Activated CD4-positive, CD25-positive, alpha-beta regulatory T cell (primary cell): ENCODE data around the gene FUCA2.
"Not testable (repeated sequence)": the region's sequence is repeated elsewhere in the genome, so short reads cannot be mapped to it uniquely, and the experiment has no call there.

Source experiments
- DNase-seq, 4 experiments: peaks; one replicate each; lab custom pipeline; 2025; lab: John Stamatoyannopoulos, UW

FUCA2 gene

DNA sequence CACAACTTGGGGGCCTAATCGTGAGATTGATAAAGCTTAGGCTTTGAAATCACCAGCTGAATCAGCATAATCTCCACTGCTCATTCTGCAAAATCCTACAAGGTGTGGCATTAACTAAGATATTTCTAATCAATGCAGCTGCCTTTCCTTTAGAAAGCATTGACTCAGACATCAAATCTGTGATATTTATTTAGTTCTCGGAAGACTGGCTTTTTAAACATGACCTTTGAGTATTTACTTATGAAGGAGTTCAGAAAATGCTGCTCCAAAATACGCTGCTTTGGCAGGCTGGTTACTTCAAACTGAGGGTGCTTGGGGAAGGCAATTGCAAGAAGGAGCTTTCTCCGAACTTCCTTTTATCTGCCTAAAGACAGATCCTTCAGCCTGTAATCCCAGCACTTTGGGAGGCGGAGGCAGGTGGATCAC is 23.7 kb upstream of the FUCA2 start:
- no peak for DNase-seq

DNA sequence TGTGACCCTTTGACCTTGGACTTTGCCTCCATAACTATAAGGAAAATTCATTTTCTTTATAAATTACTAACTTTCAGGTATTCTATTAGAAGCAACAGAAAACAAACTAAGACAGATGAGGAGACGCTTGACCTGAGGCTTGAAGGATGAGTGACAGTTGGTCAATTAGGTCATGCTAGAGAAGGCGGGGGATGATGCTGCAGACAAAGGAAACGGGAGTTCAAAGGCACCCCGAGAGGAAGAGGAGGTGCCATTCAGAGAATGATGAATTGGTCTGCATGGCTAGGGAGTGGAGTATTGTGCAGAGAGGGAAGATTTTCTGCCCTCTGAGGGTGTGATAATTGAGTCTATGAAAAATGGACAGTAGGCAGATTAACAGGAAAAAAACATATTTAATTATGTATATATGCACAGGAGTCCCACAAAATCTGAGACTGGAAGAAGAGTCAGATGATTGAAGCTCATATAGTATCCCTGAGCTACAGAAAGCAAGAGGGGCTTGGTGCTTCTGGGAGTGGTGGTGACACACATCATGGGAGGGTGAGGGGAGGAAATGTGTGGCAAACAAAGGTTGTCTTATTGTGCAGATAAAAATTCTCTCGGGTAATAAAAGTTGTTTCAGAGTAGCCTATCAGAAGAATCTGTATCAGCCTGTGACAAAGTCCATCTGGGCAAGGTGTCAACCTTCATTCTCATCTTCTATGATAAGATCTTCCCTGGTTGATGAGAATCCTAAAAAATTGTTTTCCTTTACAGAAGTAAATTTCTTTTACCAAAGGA is 20.4 kb upstream of the FUCA2 start:
- no peak for DNase-seq

DNA sequence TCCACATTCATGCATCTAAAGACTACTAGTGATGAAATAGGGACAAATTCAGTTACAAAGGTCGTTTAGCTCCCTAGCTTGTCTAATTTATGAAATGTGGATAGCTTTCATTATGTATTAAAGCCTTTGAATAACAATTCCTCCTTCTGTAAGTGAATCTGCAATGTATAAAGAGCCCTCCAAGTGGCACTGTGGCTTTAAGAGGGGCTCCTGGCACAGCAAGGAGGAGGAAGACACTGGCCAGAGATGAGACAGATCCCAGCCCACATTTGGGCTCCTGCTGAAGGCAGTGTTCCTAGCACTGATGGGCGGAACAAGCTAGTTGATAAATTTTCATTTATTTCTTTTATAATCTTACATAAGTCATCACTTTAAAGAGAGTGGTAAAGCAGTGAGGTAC is 17.6 kb upstream of the FUCA2 start:
- DNase-seq: no peak

DNA sequence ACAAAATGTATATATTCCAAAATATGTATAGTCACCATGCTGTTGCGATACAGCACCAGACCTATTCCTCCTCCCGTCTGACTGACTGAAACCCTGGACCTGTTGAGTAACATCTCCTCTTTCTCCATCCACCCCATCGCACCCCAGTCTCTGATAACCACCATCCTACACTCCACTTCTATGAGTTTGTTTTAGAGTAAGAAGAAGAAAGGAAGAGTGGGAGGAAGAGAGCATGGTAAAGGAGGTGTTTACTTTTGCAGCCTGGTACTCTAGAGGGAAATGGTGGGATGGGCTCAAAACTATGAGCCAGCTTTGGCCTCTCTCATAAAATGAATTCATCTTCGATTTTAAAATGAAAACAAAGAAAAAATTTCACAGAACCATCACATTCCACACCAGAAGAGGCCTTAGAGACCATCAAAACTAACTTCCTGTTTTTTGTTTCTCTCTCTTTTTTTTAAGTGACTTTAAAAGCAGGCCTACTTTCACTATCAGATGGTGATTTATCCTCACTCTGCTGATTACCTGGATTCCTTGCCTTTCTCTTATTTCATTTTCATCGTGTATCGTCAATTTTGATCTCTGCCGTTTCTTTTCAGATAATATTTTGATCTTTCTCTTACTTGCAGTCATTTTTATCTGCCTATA is 16.8 kb upstream of the FUCA2 start:
- DNase-seq: no peak

DNA sequence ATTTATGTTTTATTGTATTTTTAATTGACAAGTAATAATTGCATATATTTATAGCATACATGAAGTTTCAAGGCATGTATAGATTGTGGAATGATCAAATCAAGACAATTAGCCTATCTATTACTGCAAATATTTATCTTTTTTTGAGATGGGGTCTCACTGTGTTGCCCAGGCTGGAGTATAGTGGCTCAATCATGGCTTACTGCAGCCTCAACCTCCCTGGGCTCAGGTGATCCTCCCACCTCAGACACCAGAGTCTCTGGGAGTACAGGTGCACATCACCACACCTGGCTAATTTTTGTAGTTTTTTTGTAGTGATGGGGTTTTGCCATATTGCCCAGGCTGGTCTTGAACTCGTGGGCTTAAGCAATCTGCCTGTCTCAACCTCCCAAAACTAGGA is 16.2 kb upstream of the FUCA2 start:
- no peak for DNase-seq

DNA sequence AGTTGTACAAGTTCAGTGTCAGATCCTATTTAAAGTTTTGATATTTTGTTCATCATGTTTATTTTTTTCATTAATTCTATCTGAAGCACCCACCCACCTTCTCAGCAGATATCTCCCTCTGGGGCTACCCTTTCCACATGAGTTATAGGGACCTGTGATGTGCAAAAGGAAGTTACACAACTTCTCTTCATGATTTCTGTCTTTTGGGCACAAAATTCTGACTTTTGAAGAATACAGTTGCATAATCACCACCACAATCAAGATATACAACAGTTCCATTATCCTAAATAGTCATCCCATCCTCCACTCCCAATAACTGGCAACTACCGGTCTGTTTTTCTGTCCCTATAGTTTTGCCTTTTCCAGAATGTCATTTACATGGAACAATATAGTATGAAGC is 13.8 kb upstream of the FUCA2 start:
- no peak for DNase-seq

DNA sequence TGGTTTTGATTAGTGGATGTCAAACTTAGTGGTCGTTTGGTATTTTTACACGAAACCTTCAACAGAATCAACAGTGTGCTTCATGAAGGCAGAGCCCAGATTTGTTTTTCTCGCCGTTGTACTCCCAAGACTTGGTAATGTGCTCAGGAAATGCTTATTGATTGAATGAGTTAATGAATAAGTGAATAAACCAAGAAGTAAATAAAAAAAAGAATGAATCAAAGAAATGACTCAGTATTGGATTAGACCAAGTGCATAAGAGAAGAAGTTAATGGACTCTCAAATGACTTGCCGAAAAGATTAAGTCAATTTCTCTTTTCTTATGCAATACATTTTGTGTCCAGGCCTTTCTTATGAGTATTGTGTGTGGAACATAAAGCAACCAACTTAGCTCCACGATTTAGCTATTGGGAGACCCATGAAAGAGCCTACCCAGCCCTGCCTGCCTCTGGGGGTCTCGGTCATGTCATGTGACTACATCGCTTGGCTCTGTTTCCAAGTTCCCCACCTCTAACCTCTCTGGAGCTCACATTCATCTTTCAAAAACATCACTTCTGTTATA is 10.6 kb upstream of the FUCA2 start:
- DNase-seq: no peak

DNA sequence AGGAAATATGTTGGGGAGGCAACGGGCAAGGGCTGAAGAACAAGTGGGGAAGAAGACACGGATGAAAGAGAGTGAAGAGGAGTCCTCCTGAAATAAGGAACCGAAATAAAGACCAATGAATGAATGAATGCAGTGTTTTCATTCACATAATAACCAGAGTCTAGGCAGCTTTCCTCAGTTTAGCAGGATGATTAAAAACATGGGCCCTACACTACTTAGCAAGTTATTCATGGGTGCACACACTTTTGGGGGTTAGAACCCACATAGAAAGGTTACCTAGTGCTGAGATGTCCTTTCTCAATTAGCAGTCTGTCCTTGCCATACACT is 5.9 kb upstream of the FUCA2 start:
- no peak for DNase-seq

DNA sequence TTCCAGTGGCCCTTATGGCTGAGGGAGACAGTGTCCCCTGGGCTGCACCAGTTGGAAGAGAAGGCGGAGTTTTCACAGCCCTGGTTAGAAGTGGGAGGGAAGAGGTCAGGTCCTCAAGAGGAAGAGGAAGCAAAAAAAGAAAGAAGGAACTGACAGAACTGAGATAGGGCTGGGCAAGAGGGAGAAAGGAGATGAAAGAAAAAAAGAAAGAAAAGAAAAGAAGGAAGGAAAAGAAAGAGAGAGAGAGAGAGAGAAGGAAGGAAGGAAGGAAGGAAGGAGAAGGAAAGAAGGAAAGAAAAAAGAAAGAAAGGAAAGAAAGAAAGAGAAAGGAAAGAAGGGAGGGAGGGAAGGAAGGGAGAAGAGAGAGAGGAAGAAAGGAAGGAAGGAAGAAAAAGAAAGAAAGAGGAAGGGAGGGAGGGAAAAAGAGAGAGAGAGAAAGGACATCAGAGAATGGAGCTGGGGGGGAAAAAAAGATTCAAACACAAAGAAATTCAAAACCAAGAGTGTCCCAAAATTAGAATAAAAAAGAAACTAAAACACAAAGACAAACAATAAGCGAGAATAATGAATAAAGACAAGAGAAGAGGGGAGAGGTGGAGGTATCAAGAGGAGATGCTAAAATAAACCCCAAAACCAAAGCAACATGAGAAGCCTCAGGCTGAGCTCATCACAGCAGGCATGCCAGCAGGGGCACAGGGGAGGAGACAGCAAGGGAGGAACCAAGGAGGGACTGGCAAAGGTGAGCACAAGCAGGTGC is 5.3 kb upstream of the FUCA2 start:
- no peak for DNase-seq

DNA sequence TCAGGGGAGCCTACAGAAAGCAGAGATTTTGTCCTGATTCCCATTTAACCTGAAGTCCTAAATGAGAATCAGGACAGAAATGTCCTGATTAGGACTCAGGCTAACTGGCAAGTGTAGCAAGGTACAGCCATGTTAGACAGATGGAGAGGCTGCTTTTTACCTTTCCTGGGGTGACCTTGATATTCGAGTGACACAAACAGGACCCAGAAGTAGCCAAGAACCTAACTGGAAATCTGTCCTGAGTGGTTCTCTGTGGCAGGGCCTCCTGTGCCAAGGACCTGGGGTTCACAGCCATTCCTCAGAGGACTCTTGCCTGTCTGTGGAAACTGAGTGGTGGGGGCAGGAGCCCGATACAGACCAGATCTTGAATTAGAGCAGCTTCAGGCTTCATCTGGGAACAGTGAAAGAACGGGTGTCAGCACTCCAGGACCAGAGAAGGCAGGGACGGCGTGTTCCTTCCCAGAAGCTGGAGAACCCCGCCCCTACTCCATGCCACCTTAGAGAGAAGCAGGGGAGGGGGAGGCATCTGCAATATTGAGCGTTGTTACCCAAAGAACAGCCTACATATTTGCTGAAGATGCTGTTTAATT is 4.3 kb upstream of the FUCA2 start:
- DNase-seq: no peak

DNA sequence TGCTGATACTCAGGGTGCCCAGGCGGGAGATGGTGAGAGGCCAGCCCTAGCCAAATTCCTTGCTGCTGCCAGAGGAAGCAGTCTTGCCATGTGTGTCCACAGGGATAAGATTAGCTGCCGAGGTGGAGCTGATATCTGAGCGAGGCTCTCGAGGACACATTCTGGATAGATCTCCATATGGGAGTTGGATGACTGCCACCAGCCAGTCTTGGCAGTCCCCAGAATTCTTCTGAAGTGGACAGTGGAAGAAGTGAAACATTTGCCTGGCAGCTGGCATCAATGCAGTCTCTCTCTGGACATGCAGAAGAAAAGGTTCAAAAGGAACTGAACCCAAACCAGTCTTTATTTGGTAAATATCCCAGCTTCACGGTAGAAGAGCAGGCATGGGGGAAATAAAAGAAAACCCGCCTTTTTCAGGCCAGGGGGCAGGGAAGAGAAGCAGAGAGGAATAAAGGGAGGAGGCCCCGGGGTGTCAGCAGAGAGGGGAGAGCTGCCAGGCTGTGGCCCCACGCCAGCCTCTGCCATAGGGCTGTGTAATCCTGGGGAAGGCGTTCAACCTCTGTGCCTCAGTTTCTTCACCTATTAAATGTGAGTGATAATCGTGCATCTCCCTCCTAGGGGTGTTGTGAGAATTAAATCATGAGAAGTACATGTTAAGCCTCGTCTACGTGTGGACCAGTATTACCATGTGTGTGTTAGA is 3.7 kb upstream of the FUCA2 start:
- DNase-seq: no peak

DNA sequence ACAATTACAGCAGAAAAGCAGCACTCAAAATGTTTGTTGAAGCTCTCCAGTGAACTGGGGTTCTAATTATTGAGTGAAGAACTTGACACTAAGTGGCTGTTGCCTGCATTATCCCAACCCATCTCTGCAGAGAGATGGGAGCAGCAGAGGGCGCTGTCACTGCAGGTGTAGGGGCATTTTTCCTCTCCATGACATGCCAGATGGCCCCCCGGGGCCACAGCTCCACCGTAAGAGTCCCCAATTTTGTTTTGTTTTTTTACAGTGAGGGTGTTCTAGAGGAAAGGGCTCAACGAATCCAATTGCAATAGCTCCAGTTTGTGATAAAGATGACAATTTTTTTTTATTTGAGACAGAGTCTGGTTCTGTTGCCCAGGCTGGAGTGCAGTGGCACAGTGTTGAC is 1.9 kb upstream of the FUCA2 start:
- no peak for DNase-seq

DNA sequence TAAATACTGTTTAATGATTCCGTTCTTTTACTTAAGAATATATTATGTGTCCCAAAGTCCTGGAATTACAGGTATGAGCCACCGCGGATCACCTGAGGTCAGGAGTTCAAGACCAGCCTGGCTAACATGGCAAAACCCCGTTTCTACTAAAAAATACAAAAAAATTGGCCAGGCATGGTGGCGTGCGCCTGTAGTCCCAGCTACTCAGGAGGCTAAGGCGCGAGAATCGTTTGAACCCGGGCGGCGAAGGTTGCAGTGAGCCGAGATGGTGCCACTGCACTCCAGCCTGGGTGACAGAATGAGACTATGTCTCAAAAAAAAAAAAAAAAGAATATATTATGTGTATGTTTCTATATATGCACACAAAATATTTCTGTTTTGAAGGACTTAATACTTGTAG is 1.2 kb downstream of the FUCA2 start:
- DNase-seq: not testable (repeated sequence)

DNA sequence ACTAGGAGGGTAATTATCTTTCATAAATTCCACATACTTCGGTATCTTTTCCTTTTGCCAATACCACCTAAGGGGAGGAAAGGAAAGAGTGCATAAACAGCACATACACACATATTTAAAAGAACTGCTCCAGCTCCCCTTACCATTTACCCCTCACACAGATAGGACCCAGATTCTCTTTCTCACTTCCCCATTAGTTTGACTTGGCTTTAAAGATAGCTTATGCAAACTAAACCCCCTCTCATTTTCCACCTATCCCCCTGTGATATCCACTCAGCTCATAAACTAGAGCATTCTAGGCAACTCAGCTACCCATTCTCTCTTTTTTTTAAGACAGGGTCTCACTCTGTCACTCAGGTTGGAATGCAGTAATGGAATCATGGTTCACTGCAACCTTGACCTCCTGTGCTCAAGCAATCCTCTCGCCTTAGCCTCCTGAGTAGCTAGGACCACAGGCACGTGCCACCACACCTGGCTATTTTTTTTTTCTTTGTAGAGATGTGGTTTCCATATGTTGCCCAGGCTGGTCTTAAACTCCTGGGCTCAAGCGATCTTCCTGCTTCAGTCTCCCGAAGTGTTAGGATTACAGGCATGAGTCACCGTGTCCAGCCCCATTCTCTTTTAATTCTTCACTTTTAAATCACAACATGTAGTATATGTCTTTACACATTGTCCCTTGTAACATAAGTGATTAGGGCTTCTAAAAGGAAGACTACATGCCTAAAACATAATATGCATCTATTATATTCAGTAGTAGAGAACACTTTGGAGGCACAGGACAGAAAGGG is 4.0 kb downstream of the FUCA2 start:
- no peak for DNase-seq

DNA sequence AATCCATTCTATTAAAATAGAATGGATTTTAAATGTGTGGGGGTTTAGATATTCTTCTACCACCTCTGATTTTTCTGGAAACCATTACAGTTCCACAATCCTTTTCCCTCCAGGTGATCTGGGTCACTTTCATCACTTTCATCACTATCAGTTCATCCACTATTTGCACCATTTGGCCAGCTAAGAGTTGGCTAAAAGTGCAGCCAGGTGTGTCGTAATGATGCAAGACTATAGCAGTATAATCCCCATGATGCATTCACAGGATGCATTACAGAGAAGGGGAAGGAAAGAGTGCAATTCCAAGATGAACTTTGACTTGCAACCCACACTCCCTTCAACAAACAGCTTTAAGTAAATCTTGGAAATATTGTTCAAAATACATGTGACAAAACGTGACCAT is 4.9 kb downstream of the FUCA2 start:
- no peak for DNase-seq

DNA sequence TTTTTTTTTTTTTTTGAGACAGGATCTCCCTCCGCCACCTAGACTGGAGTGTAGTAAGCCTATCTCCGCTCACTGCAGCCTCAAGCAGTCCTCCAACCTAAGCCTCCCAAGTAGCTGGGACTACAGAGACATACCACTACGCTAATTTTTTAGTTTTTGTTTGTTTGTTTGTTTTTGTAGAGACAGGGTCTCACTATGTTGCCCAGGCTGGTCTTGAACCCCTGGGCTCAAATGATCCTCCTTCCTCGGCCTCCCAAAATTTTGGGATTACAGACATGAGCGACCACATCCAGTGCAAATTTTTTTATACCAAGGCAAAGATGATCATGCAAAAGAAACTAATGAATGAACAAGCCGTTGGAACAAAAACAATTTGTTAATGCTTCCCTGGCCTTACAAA is 5.3 kb downstream of the FUCA2 start:
- no peak for DNase-seq

DNA sequence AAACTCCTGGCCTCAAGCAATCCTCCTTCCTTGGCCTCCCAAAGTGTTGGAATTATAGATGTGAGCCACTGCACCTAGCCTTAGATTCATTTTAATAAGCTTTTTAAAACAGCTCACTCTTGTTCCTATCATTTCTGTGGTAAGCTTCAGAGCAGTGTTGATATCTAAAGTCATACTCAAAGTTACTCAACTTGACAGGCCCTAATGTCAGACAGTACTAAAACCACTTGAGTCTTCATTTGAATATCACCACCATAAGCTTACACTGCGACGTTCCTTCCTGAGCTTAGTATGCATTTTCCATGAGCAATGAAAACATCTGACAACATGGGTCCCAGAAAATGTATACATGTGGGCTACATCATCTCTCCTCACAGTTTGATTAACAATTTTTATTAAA is 6.0 kb downstream of the FUCA2 start:
- DNase-seq: no peak

DNA sequence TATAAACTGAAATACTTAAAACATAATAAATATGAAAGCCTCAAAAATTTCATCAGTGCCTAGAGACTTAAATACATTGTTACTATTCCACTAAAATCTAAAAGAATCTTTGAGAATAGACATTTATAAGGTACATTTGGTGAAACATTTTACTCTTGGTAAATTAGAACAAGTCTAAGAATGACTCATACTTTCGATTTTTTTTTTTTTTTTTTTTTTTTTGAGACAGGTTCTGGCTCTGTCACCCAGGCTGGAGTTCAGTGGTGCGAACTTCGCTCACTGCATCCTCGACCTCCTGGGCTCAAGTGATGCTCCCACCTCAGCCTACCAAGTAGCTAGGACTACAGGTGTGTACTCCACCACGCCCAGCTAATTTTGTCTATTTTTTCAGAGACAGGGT is 6.4 kb downstream of the FUCA2 start:
- DNase-seq: no peak

DNA sequence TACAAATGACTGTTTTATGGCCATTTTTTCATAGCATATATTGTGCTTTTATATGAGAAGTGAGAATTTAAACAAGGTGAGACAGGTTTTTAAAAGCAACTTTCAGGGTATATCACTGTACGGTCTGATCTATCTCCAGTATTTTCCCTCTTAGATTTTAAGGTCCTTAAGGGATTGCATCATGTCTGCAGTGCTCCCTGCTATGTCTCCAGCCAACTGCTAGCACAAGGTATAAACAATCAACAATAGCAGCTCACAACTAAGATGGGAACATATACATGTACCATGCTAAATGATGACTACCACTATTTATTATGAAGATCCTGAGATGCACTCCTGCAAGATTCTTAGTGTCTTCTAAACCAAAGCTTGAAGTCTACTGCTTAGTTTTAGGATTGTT is 7.2 kb downstream of the FUCA2 start:
- DNase-seq: no peak

DNA sequence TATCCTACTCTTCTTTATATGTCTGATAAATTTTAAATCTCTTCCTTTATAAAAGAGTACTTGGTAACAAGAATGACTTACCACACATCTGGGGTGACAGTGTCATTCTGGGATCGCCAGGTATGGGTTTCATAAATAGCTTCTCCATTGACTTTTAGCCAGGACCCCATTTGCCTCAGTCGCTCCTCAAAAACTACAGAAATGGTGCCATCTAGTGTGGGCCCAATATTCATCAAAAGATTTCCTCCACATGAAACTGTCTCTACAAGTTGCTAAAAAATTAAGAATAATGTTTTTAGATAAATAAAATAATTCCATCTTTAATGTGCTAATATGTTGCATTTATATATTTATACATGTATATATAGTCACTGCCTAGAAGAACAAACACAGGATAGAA is 9.7 kb downstream of the FUCA2 start:
- no peak for DNase-seq

DNA sequence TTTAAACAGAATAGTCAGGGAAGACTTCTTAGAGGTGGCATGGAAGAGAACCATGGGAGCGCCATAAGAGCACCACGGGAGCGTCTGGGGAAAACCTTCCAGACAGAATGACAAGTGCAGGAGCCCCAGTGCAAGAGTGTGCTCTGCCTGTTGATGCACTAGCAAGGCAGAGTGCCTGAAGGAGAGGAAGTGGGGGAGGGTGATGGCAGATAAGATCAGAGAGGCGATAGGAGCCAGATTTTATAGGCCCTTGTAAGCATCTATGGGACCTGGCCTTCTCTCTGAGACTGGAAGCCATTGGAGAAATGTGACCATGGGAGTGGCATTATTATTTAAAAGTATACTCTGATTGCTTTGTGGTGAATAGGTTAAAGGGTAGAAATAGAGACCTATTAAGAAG is 13.1 kb downstream of the FUCA2 start:
- no peak for DNase-seq
